HG03108 (cell line): Measurements from ENCODE around the gene PEF1.

ENCODE experiments used
- ATAC-seq: cut with Tn5 transposase; IDR thresholded peaks from one replicate; pipeline ENCODE4 v1.9.1; 2021; ENCODE audit warnings: moderate library complexity; ENCODE audit not compliant: unreplicated experiment

Gene PEF1

GRCh38 chr1:31671561-31672201, 27.0 kb upstream of the PEF1 start:
- no peak for ATAC-seq

- no peak for ATAC-seq
Observed at GRCh38 chr1:31671147-31671546, 26.5 kb upstream of the PEF1 start.

GRCh38 chr1:31670593-31670964, 25.9 kb upstream of the PEF1 start:
- no peak for ATAC-seq

- no peak for ATAC-seq
Observed at GRCh38 chr1:31669786-31670592, 25.3 kb upstream of the PEF1 start.

GRCh38 chr1:31669433-31669785, 24.7 kb upstream of the PEF1 start:
- no peak for ATAC-seq

- ATAC-seq: no peak
Observed at GRCh38 chr1:31668303-31668883, 23.7 kb upstream of the PEF1 start.

- ATAC-seq: no peak
Observed at GRCh38 chr1:31667065-31667785, 22.5 kb upstream of the PEF1 start.

- no peak for ATAC-seq
Observed at GRCh38 chr1:31666263-31666963, 21.7 kb upstream of the PEF1 start.

GRCh38 chr1:31665234-31665878, 20.7 kb upstream of the PEF1 start:
- ATAC-seq: no peak

- ATAC-seq: no peak
Observed at GRCh38 chr1:31664528-31664927, 19.9 kb upstream of the PEF1 start.

- ATAC-seq: no peak
Observed at GRCh38 chr1:31663622-31664452, 19.2 kb upstream of the PEF1 start.

GRCh38 chr1:31662463-31662862, 17.8 kb upstream of the PEF1 start:
- ATAC-seq: no peak

GRCh38 chr1:31661856-31662255, 17.2 kb upstream of the PEF1 start:
- ATAC-seq: no peak

- ATAC-seq: no peak
Observed at GRCh38 chr1:31660871-31661455, 16.3 kb upstream of the PEF1 start.

- no peak for ATAC-seq
Observed at GRCh38 chr1:31659889-31660288, 15.2 kb upstream of the PEF1 start.

- no peak for ATAC-seq
Observed at GRCh38 chr1:31658721-31659120, 14.0 kb upstream of the PEF1 start.

GRCh38 chr1:31657972-31658510, 13.4 kb upstream of the PEF1 start:
- ATAC-seq: no peak

GRCh38 chr1:31657020-31657804, 12.5 kb upstream of the PEF1 start:
- ATAC-seq: no peak
